Measurements from ENCODE around the gene TNS3. TPM values are rescaled to one million over a fixed set of nuclear protein-coding genes. Genes with fewer than 3 reads are reported as not detected.

The TNS3 gene
- total and polyA plus RNA-seq, 9 of the 15 experiments (the other 6 are each of a cell fraction or from before 2014, with no cell fraction given), result 0.20 TPM; not detected in 8

DNA sequence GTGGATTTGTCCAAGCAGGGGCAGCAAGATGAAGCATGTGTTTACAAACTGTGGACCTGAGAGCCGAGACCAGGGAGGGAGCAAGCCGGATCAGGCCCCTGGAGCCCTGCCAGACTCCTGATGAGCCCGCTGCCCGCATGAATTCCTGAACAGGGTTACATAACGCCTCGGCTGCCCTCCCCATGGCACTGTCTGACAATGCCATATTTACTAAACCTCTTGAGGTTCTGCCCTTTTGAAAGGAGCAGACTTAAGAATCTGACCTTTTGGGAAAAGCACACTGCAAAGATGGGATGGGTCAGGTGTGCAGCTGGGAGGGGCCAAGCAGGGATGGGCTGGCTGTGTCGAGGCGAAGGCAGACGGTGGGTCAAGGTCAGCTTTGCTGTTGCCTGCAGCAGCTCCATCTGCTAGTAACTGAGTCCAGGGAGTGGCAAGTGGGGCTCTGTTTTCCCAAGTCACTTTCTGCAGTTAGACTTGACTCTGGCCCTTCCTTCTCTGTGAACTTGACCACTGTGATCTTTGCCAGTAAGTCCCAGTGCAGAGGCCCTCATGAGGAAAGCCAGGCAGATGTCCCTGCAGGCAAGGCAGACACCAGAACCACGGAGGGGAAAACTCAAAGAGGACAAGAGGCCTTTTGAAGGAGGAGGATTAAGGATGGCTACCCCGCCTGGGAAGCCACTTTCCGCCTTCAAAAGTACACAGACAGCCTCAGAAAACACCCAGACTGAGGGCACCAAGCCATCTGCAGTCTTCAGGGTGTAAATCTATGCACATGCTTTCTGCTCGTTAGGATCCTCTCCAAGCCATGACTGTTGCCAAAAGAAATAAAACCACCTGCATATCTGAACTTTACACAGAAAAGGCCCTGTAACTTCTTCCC is 175.8 kb downstream of the TNS3 start:
- H2AFZ ChIP-seq (ENCODE audit: low read depth, low read length), result no peak overlapping the region
- TF ChIP-seq, protein P1, sequence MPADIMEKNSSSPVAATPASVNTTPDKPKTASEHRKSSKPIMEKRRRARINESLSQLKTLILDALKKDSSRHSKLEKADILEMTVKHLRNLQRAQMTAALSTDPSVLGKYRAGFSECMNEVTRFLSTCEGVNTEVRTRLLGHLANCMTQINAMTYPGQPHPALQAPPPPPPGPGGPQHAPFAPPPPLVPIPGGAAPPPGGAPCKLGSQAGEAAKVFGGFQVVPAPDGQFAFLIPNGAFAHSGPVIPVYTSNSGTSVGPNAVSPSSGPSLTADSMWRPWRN (IDR thresholded peaks at IDR 0.05; ENCODE audit: low read depth), result no peak
- TF ChIP-seq, protein P2, sequence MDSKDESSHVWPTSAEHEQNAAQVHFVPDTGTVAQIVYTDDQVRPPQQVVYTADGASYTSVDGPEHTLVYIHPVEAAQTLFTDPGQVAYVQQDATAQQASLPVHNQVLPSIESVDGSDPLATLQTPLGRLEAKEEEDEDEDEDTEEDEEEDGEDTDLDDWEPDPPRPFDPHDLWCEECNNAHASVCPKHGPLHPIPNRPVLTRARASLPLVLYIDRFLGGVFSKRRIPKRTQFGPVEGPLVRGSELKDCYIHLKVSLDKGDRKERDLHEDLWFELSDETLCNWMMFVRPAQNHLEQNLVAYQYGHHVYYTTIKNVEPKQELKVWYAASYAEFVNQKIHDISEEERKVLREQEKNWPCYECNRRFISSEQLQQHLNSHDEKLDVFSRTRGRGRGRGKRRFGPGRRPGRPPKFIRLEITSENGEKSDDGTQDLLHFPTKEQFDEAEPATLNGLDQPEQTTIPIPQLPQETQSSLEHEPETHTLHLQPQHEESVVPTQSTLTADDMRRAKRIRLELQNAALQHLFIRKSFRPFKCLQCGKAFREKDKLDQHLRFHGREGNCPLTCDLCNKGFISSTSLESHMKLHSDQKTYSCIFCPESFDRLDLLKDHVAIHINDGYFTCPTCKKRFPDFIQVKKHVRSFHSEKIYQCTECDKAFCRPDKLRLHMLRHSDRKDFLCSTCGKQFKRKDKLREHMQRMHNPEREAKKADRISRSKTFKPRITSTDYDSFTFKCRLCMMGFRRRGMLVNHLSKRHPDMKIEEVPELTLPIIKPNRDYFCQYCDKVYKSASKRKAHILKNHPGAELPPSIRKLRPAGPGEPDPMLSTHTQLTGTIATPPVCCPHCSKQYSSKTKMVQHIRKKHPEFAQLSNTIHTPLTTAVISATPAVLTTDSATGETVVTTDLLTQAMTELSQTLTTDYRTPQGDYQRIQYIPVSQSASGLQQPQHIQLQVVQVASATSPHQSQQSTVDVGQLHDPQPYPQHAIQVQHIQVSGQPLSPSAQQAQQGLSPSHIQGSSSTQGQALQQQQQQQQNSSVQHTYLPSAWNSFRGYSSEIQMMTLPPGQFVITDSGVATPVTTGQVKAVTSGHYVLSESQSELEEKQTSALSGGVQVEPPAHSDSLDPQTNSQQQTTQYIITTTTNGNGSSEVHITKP (IDR thresholded peaks at IDR 0.05; ENCODE audit: partially characterized antibody), result no peak
- H4K20me1 ChIP-seq (replicated peaks; ENCODE audit: control insufficient read depth, insufficient read depth, low read length), result 0 out of 2 replicates have a peak, but pooled peaks cover 5% of the 10 kb centered on the region
- H3K9me3 ChIP-seq (replicated peaks; ENCODE audit: control insufficient read depth, insufficient read depth, low read depth, low read length), result no peaks in the 10 kb centered on the region
- no peak for FAIRE-seq
- H3K4me2 ChIP-seq (ENCODE audit: insufficient read depth, low read length), result no peak overlapping the region
- H3K79me2 ChIP-seq (ENCODE audit: control insufficient read depth, insufficient read depth, low read length), result no peaks in the 10 kb centered on the region
- H3K4me1 ChIP-seq (replicated peaks in 1 of 2; ENCODE audit: control insufficient read depth in 2 of 2, insufficient read depth in 2 of 2, low read length in 2 of 2), result 0 out of 5 replicates have a peak, but pooled peaks cover 0 to 3% of the 10 kb centered on the region in 2 experiments
- intact Hi-C loops (cut with micrococcal nuclease) (no loop called here), in situ Hi-C loops (cut with MboI) (no loop called here)
- H3K9ac ChIP-seq (ENCODE audit: insufficient read depth in 1 of 2, low read depth in 2 of 2, low read length in 2 of 2), result no peak overlapping the region
- BruUV-seq (replicated peaks), result no TSS peak
- ChIA-PET CTCF (ENCODE audit: low intra/inter-chr PET ratio) (no interaction called here), POLR2A (interaction anchor here (0.7 kb wide), 1 partner anchor 128 kb away, joined by 3 read pairs; no protein-coding TSS in a partner anchor)
- no peak for ATAC-seq
- 0% methylated on average over 13 of the region's 13 CpGs for WGBS (ENCODE audit: insufficient coverage, low coverage, missing lambda C conversion rate)
- H3K36me3 ChIP-seq (ENCODE audit: control insufficient read depth, insufficient read depth, low read length), result no peaks in the 10 kb centered on the region
- DNase-seq (ENCODE audit: extremely low read depth in 1 of 4, low spot score in 3 of 4), result no peak
- H3K27ac ChIP-seq (ENCODE audit: extremely low read depth, low read depth, low read length), result no peak overlapping the region
- no peaks in the 10 kb centered on the region for H3K9me1 ChIP-seq (ENCODE audit: control insufficient read depth, insufficient read depth, low read length)
- H3K4me3 ChIP-seq, result no peak overlapping the region
- H3K27me3 ChIP-seq (ENCODE audit: control insufficient read depth in 2 of 2, insufficient read depth in 2 of 2, low read length in 2 of 2), result peaks cover 20 to 64% of the 10 kb centered on the region in 2 experiments; a peak in 4 of 5 replicates
